H9 (cell line): Measurements from ENCODE around the gene SP110. TPM values are rescaled to one million over a fixed set of nuclear protein-coding genes. Genes with fewer than 3 reads are reported as not detected.
"Not testable (repeated sequence)": the region's sequence is repeated elsewhere in the genome, so short reads cannot be mapped to it uniquely, and the experiment has no call there.

Source experiments
- DNase-seq: peaks from one replicate; pipeline ENCODE4 v3.0.0-alpha.2; 2017
- H2AFZ ChIP-seq: one replicate; pipeline ENCODE4 v1.6.1; 2013; ENCODE audit warnings: mild to moderate bottlenecking, low read length, control low read depth, moderate library complexity
- H2AK5ac ChIP-seq: 2 replicates; pipeline ENCODE4 v1.6.1; 2013; ENCODE audit warnings: low read length, control low read depth, mixed read lengths; ENCODE audit not compliant: insufficient read length
- H2BK120ac ChIP-seq: one replicate; pipeline ENCODE4 v1.6.1; 2013; ENCODE audit warnings: low read depth, mild to moderate bottlenecking, low read length, control low read depth, inconsistent platforms; ENCODE audit not compliant: poor library complexity, severe bottlenecking
- H2BK12ac ChIP-seq: 2 replicates; pipeline ENCODE4 v1.6.1; 2013; ENCODE audit warnings: low read length, control low read depth, mixed read lengths, low read depth; ENCODE audit not compliant: insufficient read length
- H2BK15ac ChIP-seq: 2 replicates; pipeline ENCODE4 v1.6.1; 2013; ENCODE audit warnings: low read depth, low read length, control low read depth
- H2BK20ac ChIP-seq: one replicate; pipeline ENCODE4 v1.6.1; 2013; ENCODE audit warnings: low read depth, mild to moderate bottlenecking, low read length, control low read depth, inconsistent platforms; ENCODE audit not compliant: poor library complexity, severe bottlenecking
- H2BK5ac ChIP-seq: 2 replicates; pipeline ENCODE4 v1.6.1; 2013; ENCODE audit warnings: low read length, control low read depth, mixed read lengths; ENCODE audit not compliant: insufficient read length
- H3K14ac ChIP-seq: 2 replicates; pipeline ENCODE4 v1.6.1; 2013; ENCODE audit warnings: low read length, control low read depth; ENCODE audit not compliant: insufficient read depth
- H3K18ac ChIP-seq: 2 replicates; pipeline ENCODE4 v1.6.1; 2013; ENCODE audit warnings: low read depth, mild to moderate bottlenecking, mixed read lengths, low read length, control low read depth; ENCODE audit not compliant: insufficient read length
- H3K23ac ChIP-seq: 2 replicates; pipeline ENCODE4 v1.6.1; 2013; ENCODE audit warnings: low read length, control low read depth, mixed read lengths, low read depth; ENCODE audit not compliant: insufficient read length
- H3K23me2 ChIP-seq: 2 replicates; pipeline ENCODE4 v1.6.1; 2013; ENCODE audit warnings: low read depth, mild to moderate bottlenecking, mixed read lengths, low read length, control low read depth; ENCODE audit not compliant: insufficient read length, poor library complexity, severe bottlenecking
- H3K27ac ChIP-seq: 2 replicates; pipeline ENCODE4 v1.5.1; 2013; ENCODE audit warnings: low read length, control low read depth, mixed read lengths, low read depth; ENCODE audit not compliant: insufficient read length
- H3K27me3 ChIP-seq: 2 replicates; pipeline ENCODE4 v1.6.1; 2013; ENCODE audit warnings: low read length, control low read depth, inconsistent platforms; ENCODE audit not compliant: insufficient read depth
- H3K4ac ChIP-seq: 2 replicates; pipeline ENCODE4 v1.6.1; 2013; ENCODE audit warnings: low read depth, mild to moderate bottlenecking, control low read depth, inconsistent platforms, low read length, moderate library complexity
- H3K4me1 ChIP-seq: 2 replicates; pipeline ENCODE4 v1.6.1; 2013; ENCODE audit warnings: low read length, control low read depth, inconsistent platforms; ENCODE audit not compliant: insufficient read depth
- H3K4me2 ChIP-seq: 2 replicates; pipeline ENCODE4 v1.6.1; 2013; ENCODE audit warnings: low read length, control low read depth, mixed read lengths; ENCODE audit not compliant: insufficient read length, insufficient read depth
- H3K56ac ChIP-seq: 2 replicates; pipeline ENCODE4 v1.6.1; 2013; ENCODE audit warnings: low read depth, mild to moderate bottlenecking, mixed read lengths, low read length, control low read depth; ENCODE audit not compliant: insufficient read length
- H3K79me1 ChIP-seq: 2 replicates; pipeline ENCODE4 v1.6.1; 2013; ENCODE audit warnings: low read depth, mild to moderate bottlenecking, moderate library complexity, low read length, control low read depth, inconsistent platforms; ENCODE audit not compliant: insufficient read depth, poor library complexity, severe bottlenecking
- H3K79me2 ChIP-seq: 2 replicates; pipeline ENCODE4 v1.6.1; 2013; ENCODE audit warnings: low read length, control low read depth, inconsistent platforms; ENCODE audit not compliant: insufficient read depth
- H3K9ac ChIP-seq: 2 replicates; pipeline ENCODE4 v1.6.1; 2013; ENCODE audit warnings: low read length, control low read depth, mixed read lengths; ENCODE audit not compliant: insufficient read length; ENCODE audit errors: extremely low read depth
- H3K9me3 ChIP-seq: one replicate; pipeline ENCODE4 v1.6.1; 2013; ENCODE audit warnings: low read depth, low read length, inconsistent platforms; ENCODE audit not compliant: control insufficient read depth
- H3T11ph ChIP-seq: one replicate; pipeline ENCODE4 v1.6.1; 2013; ENCODE audit warnings: mild to moderate bottlenecking, low read length, control low read depth, inconsistent platforms
- H4K20me1 ChIP-seq: one replicate; pipeline ENCODE4 v1.6.1; 2013; ENCODE audit not compliant: control insufficient read depth, insufficient read length, insufficient read depth
- H4K5ac ChIP-seq: 2 replicates; pipeline ENCODE4 v1.6.1; 2013; ENCODE audit warnings: low read depth, mild to moderate bottlenecking, mixed read lengths, low read length, control low read depth; ENCODE audit not compliant: insufficient read length
- H4K8ac ChIP-seq: replicated peaks from 2 replicates; pipeline ENCODE4 v1.6.1; 2013; ENCODE audit warnings: low read length, control low read depth, mixed read lengths, low read depth; ENCODE audit not compliant: insufficient read length
- H4K91ac ChIP-seq: 2 replicates; pipeline ENCODE4 v1.6.1; 2013; ENCODE audit warnings: low read depth, mild to moderate bottlenecking, moderate library complexity, mixed read lengths, low read length, control low read depth; ENCODE audit not compliant: insufficient read length
- H3K27ac Mint-ChIP-seq, 3 experiments: 2 replicates in 2 of 3; 3 replicates in 1 of 3; pipeline ENCODE4 v1.8.0; 2020 to 2021; ENCODE audit warnings: mixed read lengths in 3 of 3, mild to moderate bottlenecking in 1 of 3, moderate library complexity in 1 of 3
- H3K27me3 Mint-ChIP-seq: 2 replicates; pipeline ENCODE4 v1.8.0; 2021; ENCODE audit warnings: low read depth, mild to moderate bottlenecking, moderate library complexity, mixed read lengths
- H3K36me3 Mint-ChIP-seq, 3 experiments: 2 replicates in 2 of 3; 3 replicates in 1 of 3; pipeline ENCODE4 v1.8.0; 2020 to 2021; ENCODE audit warnings: low read depth in 3 of 3, mixed read lengths in 3 of 3; ENCODE audit not compliant: insufficient read depth in 1 of 3
- H3K4me1 Mint-ChIP-seq, 2 experiments: 2 replicates each; pipeline ENCODE4 v1.8.0; 2020; ENCODE audit warnings: mixed read lengths in 2 of 2
- H3K4me3 Mint-ChIP-seq, 2 experiments: 2 replicates in 1 of 2; 3 replicates in 1 of 2; pipeline ENCODE4 v1.8.0; 2020 to 2021; ENCODE audit warnings: mild to moderate bottlenecking in 2 of 2, mixed read lengths in 2 of 2, moderate library complexity in 1 of 2
- H3K9me3 Mint-ChIP-seq, 2 experiments: 2 replicates in 1 of 2; 3 replicates in 1 of 2; pipeline ENCODE4 v1.8.0; 2020; ENCODE audit warnings: mild to moderate bottlenecking in 2 of 2, mixed read lengths in 2 of 2, moderate library complexity in 1 of 2
- CTCF ChIP-seq: fragments of 200-600 bp; sonication (generic); conservative IDR thresholded peaks from 3 replicates; pipeline ENCODE4 v1.8.0; 2021; ENCODE audit warnings: antibody characterized with exemption, mild to moderate bottlenecking
- WGBS: extraction: QIAGEN DNeasy Blood & Tissue Kit; methylation state at CpG from one replicate; pipeline ENCODE4 v1.1.7; 2013; ENCODE audit warnings: missing lambda C conversion rate, low lambda C conversion rate, mixed read lengths; ENCODE audit not compliant: insufficient read length; ENCODE audit errors: extremely low coverage; 5-methylcytosine and 5-hydroxymethylcytosine counted together
- total RNA-seq: library from RNA; stranded (reverse); gene quantifications from 2 replicates; pipeline ENCODE4 v1.2.1, GENCODE V29; 2021

Gene SP110
- total RNA-seq, 1 experiment from 2014 or later, result 3.7 TPM

GRCh38 chr2:230266638-230267037, 46.9 kb upstream of the SP110 start:
- no peak overlapping the region for H3K4ac ChIP-seq
- peaks cover under 1 to 2% of the 10 kb centered on the region in 2 experiments; a peak in 3 of 5 replicates for H3K9me3 Mint-ChIP-seq
- H3K18ac ChIP-seq, result no peak overlapping the region
- no peaks in the 10 kb centered on the region for H3K4me1 ChIP-seq
- no peak overlapping the region for H3T11ph ChIP-seq
- no peaks in the 10 kb centered on the region for H3K79me1 ChIP-seq
- no peaks in the 10 kb centered on the region for H3K79me2 ChIP-seq
- no peak overlapping the region for H3K4me3 Mint-ChIP-seq
- no peaks in the 10 kb centered on the region for H3K23me2 ChIP-seq
- H3K56ac ChIP-seq, result no peak overlapping the region
- no peak overlapping the region for H4K8ac ChIP-seq
- no peak overlapping the region for H4K91ac ChIP-seq
- no peak for TF ChIP-seq CTCF
- H4K5ac ChIP-seq, result no peak overlapping the region
- no peak overlapping the region for H2AFZ ChIP-seq
- no peak overlapping the region for H2BK15ac ChIP-seq
- no peaks in the 10 kb centered on the region; a peak in 1 of 7 replicates for H3K36me3 Mint-ChIP-seq
- no peak overlapping the region for H3K9ac ChIP-seq
- no peak overlapping the region for H2BK120ac ChIP-seq
- no peak for DNase-seq
- no peaks in the 10 kb centered on the region for H3K27me3 ChIP-seq
- H3K14ac ChIP-seq, result no peak overlapping the region
- no peak overlapping the region for H2BK5ac ChIP-seq
- no peak overlapping the region for H2AK5ac ChIP-seq
- H3K27ac Mint-ChIP-seq, result no peak overlapping the region
- peaks cover 8 to 10% of the 10 kb centered on the region in 2 experiments; a peak in 3 of 4 replicates for H3K4me1 Mint-ChIP-seq
- H3K23ac ChIP-seq, result no peak overlapping the region
- H4K20me1 ChIP-seq, result no peaks in the 10 kb centered on the region
- H2BK20ac ChIP-seq, result no peak overlapping the region
- no peak overlapping the region for H2BK12ac ChIP-seq
- H3K9me3 ChIP-seq, result no peaks in the 10 kb centered on the region
- no peak overlapping the region for H3K27ac ChIP-seq
- WGBS, result no CpG with 5 or more reads among the region's 4 CpGs
- no peak overlapping the region for H3K4me2 ChIP-seq
- H3K27me3 Mint-ChIP-seq, result no peaks in the 10 kb centered on the region

- H2BK120ac ChIP-seq, H3K9me3 ChIP-seq, H3K9me3 Mint-ChIP-seq, H2BK20ac ChIP-seq, H3K27me3 ChIP-seq, H3K36me3 Mint-ChIP-seq, H4K20me1 ChIP-seq, H3K56ac ChIP-seq, H2BK5ac ChIP-seq, H3K23me2 ChIP-seq, H3K9ac ChIP-seq, H3K18ac ChIP-seq, H4K8ac ChIP-seq, H2BK15ac ChIP-seq, H3K4me1 ChIP-seq, H3K79me2 ChIP-seq, H2BK12ac ChIP-seq, H3K4me2 ChIP-seq, H3K27me3 Mint-ChIP-seq, H2AFZ ChIP-seq, H4K91ac ChIP-seq, H3K4me3 Mint-ChIP-seq, H3K23ac ChIP-seq, H3K4ac ChIP-seq, H3K14ac ChIP-seq, H4K5ac ChIP-seq, H3K79me1 ChIP-seq, H3K27ac ChIP-seq, H2AK5ac ChIP-seq, H3T11ph ChIP-seq: not testable (repeated sequence)
- peaks cover 8 to 10% of the 10 kb centered on the region in 2 experiments; a peak in 3 of 4 replicates for H3K4me1 Mint-ChIP-seq
- no CpG with 5 or more reads among the region's 4 CpGs for WGBS
- peak overlapping the region in 1 of 3 experiments; percentile 81; a peak in 1 of 7 replicates for H3K27ac Mint-ChIP-seq
- DNase-seq, result peak; percentile 32
Measured at GRCh38 chr2:230264945-230265344, 45.2 kb upstream of the SP110 start.
